GM18858 (cell line): ENCODE data around the gene GNG7.
A peak's percentile ranks its signal among the peaks of the same experiment; 100 is the strongest.
"Not testable (repeated sequence)": the region's sequence is repeated elsewhere in the genome, so short reads cannot be mapped to it uniquely, and the experiment has no call there.

Experiments
- ATAC-seq: cut with Tn5 transposase; IDR thresholded peaks from one replicate; pipeline ENCODE4 v1.9.1; 2021; ENCODE audit not compliant: unreplicated experiment

The GNG7 gene

DNA sequence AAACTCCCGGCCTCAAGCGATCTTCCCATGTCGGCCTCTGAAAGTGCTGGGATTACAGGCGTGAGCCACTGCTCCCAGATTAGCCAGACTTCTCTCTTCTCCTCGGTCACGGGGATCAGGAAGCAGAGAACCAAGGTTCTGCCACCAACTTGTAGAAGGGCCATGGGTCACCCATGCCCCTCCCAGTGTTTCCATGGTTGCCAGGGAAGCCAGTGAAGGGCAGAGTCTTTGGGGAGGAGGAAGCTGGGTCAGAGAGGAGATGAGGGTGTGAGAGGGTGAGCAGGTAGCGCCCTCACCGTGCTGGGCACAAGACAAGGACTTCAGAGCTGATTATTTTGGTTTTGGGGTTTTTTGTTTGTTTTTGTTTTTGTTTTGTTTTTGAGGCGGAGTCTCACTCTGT lies 77.1 kb downstream of the GNG7 start:
- ATAC-seq = no peak

DNA sequence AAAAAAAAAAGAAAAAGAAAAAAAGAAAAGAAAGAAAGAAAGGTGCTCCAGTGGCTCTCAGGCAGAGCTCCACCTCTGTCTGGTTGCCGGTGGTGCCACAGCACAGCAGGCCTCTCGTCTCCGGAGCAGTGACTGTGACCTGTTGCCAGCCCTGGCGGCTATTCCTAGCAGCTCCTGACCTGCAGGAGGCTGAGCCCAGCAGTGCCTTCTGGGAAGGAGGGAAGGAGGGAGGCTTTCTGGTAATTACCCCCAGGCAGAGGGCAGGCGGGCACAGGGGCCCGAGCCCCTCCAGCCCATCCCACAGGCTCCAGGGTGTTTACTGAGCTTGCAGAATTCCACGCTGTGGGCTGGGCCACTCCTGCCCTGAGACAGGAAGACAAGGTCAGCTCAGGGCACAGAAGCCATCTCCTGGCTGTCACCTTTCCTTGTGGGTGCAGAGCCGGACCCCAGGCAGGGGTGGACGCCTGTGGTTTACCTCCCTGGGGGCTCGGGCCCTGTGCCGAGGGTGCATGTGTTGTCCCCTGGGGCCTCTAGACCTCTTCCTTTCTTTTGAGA lies 77.9 kb downstream of the GNG7 start:
- no peak for ATAC-seq

DNA sequence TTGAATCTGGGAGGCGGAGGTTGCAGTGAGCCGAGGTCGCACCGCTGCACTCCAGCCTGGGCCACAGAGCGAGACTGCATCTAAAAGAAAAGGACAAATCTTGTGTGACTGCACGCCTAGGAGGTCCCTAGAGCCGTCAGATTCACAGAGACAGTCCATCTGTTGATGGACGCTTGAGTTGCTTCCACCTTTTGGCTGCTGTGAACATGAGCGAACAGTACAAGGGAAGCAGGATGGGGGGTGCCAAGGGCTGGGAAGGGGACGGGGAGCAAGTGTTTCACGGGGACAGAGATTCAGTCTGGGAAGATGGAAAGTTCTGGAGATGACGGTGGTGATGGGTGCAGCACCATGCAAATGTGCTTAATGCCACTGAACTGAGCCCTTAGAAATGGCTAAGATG lies 78.7 kb downstream of the GNG7 start:
- no peak for ATAC-seq

DNA sequence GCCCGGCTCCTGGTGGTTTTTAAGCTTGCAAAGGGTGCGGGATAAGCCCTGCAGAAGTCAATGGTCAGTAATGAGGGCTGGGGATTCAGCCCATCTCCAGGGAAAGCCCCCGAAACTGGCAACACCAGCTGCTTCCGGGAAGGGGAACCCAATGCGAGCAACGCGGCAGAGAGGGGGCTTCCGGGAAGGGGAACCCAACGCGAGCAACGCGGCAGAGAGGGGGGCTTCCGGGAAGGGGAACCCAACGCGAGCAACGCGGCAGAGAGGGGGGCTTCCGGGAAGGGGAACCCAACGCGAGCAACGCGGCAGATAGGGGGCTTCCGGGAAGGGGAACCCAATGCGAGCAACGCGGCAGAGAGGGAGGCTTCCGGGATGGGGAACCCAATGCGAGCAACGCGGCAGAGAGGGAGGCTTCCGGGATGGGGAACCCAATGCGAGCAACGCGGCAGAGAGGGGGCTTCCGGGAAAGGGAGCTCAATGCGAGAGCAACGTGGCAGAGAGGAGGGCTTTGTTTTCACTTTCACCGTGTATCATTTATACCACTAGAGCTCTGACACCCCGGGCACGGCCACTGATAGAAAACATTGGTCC lies 80.0 kb downstream of the GNG7 start:
- ATAC-seq = not testable (repeated sequence)

DNA sequence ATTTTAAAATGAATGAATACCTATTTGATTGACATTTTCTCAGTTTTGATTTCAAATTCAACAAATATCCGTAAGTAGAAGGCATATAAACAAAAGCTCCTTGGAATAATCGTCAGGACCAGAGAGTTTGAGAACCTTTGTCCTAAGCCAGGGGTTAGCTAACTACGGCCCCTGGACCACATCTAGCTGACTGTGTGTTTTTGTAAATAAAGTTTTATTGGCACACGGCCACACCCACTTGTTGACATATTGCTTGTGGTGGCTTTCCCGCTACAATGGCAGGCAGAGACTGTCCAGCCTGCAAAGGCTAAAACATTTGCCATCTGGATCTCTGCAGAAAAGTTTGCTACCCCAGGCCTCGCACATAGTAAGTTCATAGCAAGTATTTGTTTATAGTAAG lies 83.4 kb downstream of the GNG7 start:
- no peak for ATAC-seq

DNA sequence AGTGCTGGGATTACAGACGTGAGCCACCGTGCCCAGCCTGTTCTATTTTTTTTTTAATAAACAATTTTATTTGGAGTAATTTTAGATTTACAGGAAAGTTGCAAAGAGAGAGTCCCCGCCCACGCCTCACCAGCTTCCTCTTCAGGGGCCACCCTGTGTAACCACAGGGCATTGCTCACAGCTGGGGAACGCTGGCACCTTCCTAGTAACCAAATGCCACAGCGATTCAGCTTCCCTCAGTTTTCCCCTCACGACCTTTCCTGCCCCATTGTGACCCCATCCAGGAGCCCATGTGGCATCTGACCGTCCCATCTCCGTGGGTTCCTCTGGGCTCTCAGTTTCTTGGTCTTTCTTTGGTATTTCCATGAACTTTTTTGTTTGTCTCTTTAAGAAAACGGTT lies 83.9 kb downstream of the GNG7 start:
- no peak for ATAC-seq

DNA sequence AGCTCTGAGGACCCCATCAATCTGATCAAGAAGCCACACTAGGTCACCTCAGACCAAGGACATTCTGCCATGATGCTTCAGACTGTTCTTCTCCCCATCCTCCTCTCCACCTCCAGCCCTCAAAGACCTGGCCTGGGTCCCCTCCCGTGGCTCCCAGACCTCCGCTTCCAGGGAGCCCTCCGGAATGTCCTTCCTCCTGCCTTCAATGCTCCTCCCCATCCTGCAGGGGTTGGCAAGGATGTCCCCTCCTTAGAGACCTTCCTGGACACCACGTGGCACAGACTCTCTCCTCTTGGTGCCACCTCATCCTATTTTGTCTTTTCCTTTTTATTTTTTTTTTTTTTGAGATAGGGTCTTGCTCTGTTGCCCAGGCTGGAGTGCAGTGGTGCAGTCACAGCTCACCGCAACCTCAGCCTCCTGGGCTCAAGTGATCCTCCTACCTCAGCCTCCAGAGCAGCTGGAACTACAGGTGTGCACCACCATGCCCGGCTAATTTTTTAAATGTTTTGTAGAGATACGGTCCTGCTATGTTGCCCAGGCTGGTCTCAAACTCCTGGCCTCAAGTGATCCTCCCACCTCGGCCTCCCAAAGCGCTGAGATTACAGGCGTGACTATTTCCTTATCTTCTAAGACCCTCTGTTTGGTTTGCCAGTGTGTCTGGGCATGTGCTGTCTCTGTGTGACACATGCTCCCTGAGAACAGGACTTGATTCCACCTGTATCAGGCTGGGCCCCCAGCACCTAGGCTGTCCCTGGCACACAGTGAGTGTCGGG lies 84.9 kb downstream of the GNG7 start:
- ATAC-seq = no peak

DNA sequence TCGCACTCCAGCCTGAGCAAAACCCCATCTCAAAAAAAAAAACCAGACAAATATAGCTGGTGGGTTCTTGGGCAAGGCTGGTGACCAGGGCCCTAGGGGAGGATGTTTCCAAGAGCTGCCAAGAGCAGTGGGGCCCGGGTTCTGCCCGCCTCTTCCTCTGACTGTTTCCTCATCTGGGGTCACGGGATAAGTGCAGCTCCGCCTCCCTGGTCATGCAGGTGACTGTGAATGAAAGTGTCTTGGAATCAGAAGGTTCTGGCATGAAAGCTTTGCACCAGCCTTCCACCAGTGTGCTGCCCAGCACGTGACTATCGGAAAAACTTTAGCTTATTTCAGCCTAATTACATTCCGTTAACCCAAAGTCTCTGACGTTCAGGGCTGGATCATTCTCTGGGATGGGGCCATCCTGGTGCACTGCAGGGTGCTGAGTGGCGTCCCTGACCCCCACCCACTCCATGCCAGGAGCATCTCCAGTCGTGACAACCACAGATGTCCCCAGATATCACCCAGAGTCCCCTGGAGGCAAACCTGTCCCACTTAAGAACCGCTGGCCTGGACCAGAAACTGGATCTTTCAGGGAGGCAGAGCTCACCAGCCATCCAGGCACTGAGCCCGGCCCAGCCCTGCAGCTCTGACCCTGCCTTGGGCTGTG lies 85.6 kb downstream of the GNG7 start:
- ATAC-seq = no peak

DNA sequence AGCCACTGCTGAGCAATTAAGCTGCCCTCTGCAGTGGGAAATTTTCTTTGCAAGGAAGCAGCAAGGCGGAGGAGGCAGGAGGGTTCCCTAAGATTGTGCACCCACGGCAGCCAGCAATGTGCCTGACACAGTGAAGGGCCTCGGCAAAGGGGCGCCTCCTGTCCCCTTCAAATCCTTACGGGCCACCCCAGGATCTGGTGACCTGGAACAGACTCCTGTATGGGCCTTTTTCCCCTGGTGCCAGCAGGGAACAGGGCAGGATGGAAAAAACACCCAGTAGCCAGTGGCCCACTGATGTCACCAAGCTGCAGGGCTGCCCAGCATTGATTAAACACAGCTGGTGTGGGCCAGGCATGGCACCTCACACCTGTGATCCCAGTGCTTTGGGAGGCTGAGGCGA lies 86.7 kb downstream of the GNG7 start:
- ATAC-seq = no peak

DNA sequence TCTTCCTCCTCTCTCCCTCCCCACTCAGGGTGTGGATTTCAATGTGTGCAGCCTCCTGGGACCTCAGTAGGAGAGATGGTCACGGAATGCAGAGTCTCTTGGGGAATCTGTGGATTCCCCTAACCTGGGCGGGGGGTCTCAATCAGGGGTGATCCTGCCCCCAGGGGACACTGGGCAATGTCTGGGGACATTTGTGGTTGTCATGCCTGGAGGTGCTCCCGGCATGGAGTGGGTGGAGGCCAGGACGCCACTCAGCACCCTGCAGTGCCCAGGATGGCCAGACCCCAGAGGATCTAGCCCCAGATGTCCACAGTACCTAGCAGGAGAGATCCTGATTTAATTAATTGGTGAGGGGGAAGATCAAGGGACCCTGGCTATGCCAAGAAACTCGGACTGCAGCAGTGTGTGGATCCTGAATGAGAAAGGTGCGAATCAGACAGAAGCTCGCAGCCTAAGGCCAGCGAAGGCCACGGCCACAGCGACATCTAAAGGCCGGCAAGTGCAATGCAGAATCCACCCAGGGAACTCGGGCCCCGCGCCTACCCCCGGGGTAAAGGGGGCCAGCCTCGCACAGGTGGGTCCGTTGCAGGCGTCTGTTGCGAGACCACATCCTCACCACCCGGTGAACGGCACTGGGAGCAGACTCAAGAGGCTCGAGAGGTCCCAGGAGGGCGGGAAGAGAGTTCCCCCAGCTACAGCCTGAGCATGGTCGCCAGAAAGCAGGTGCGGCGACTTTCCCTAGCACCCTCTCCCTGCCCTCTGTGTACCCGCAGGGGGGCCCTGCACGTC lies 88.8 kb downstream of the GNG7 start:
- ATAC-seq = no peak

DNA sequence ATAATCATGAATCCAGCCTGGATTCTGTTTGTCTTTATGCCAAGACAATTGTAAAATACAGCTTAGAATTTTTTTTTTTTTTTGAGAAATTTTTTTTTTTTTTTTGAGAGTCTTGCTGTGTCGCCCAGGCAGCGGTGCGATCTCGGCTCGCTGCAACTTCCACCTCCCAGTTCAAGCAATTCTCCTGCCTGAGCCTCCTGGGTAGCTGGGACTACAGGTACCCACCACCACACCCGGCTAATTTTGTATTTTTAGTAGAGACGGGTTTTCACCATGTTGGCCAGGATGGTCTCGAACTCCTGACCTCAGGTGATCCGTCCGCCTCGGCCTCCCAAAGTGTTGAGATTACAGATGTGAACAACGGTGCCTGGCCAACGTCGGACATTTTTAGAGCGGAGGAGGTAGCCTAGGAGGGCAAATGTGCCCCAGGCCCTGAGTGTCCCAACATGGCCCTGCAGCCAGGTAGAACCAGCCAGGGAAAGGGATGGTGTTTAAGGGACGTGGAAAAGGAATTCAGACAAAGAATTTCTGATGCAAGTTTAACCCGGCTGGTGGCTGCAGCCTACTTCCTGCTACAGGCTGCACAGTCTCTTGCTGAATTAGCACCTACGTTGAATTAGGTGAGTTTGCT lies 89.8 kb downstream of the GNG7 start:
- no peak for ATAC-seq

DNA sequence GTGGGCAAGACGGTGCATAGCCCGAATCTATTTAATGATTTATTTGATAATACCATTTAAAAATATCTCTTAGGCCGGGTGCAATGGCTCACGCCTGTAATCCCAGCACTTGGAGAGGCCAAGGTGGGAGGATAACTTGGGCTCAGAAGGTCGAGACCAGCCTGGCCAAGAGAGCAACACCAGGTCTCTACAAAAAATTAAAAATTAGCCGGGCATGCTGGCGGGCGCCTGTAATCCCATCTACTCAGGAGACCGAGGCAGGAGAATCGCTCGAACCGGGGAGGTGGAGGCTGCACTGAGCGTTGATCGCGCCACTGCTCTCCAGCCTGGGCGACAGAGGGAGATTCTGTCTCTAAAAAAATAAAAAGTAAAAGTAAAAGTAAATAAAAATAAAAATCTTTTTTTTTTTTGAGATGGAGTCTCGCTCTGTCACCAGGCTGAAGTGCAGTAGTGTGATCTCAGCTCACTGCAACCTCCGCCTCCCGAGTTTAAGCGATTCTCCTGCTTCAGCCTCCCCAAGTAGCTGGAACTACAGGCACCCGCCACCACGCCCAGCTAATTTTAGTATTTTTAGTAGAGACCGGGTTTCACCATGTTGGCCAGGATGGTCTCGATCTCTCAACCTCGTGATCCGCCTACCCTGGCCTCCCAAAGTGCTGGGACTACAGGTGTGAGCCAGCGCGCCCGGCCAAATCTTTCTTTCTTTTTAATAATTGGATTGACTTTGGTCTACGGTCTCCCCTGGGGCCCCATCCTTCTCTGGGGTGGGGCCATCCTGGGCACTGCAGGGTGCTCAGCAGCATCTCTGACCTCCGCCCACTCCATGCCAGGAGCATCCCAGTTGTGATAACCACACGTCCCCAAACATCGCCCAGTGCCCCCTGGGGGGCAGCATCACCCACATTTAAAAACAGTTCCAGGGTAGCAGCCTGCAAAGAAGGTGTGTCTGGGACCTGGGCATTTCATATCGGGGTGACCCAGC lies 90.7 kb downstream of the GNG7 start:
- no peak for ATAC-seq

DNA sequence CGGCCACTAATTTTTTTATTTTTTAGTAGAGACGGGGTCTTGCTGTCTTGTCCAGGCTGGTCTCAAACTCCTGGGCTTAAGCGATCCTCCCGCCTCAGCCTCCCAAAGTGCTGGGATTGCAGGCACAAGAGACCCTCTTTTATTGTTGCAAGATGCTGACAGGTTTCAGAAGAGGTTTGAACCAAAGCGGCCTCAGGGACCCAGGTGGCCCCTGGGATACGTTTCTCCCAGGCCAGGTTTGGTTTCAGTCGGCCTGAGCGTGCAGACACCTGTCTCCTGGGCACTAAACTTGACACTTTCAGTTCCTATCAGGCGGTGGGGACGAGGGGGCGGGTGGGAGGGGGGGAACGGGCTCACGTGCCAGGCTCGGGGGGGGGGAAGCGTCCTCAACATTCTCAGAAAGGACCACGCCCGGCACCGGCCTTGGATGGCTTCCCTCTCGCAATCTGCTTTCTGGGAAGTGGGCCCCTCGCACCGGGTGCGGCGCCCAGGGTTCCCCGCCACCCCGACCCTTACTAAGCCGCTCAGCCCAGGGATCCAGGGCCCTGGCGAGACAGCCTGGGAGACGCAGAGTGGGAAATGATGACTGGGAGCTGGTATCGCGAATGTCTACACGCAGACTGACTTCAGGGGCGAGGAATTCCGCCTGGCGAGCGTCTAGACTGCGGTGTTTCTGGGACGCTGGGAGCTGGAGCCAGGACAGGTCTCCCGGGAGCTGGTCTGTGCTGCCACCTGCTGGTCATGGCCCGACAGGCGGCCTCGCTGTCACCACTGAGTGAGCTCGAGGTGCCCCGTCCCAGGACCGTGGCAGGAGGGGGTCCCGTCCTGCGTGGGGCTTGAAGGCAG lies 91.6 kb downstream of the GNG7 start:
- no peak for ATAC-seq

DNA sequence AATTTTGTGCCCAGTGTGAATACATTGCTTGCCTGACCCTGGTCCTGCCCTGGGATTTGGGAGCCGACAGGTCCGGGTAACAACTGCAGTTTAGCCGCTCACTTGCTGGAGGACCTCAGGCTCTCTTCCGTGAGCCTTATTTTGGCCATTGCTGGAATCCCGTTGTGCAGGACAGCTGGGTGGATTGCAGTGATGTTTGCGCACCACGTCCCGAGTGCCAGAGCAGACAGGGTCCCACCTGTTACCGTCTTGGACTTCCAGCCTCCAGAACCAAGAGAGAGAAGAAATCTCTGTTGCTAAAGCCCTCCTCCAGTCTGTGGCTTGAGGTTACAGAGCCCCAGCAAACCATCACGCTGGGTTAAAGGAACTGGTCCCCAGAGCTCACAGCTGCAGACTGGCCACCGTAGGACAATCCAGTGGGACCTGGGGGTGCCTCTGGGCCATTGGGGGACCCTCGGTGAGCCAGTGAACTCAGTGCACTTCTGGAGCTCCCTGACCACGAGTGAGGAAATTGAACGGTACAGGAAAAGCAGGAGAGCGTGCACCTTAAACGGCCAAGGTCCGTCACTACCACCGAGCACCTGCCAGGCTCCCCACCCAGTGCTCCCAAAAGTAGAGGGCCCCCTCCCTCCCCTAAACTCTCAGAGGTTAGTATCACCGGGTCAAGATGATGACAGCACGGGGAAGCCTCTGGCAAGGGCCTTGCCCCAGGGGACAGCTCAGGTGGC lies 92.9 kb downstream of the GNG7 start:
- no peak for ATAC-seq

DNA sequence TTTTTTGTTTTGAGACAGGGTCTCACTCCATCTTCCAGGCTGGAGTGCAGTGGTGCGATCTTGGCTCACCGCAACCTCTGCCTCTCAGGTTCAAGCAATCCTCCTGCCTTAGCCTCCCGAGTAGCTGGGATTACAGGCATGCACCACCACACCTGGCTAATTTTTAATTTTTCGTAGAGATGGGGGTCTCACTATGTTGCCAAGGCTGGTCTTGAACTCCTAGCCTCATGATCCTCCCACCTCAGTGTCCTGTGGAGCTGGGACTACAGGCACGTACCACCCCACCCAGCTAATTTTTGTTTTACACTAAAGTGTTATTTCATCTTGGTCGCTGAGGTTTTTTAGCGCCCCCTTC lies 93.5 kb downstream of the GNG7 start:
- not testable (repeated sequence) for ATAC-seq

DNA sequence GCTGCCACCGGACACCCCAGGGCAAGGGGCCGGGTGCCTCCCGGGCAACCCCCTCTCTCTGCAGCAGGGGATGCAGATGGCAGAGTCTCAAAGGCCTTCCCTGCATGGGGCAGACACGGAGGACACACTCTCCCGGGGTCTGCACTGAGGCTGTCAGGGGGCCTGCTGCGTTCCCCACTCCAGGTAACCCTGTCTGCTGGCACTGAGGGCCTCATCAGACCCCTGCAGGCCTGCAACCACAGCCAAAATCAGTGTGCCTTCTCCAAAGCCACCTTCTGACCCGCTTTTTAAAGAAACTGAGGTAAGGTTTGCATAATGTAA lies 93.9 kb downstream of the GNG7 start:
- no peak for ATAC-seq

DNA sequence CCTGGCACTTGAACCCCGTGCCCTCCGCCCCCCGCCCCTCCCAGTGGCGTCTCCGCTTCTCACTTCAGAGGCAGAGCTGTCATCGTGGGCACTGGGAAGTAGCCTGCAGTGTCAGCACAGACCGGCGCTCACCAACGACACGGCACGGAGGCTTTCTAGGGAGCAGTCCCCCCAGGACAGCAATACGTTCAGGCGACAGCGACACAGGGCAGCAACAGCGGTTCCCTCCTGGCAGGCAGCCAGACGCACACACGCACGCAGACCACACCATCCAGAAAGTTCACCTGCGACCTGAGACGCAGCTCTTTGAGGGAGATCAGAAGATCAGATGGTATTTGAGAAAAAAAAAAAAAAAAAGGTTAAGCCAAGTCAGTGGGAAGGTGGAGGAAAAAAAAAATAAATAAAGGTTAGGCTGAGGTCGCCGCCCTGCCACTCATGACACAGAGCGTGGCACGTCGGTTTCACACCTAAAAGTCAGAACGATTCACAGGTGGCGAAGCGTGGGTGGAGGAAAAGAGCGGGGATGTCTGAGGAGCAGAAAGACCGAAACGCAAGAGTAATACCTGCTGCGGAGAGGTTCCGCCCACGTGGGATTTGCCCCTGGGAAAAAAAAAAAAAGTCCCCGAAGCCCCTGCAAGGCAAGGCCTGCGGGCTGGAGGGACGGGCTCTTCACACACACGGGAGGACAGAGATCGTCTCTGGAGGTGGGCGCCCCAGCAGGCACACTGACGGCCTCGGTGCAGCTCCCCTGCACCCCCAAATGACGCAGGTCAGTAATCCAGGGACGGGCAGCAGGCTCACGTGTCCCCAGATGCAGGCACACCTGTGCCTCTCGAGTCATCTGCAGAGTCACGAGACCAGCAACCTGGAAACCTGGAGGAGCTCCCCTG lies 94.5 kb downstream of the GNG7 start:
- ATAC-seq = peak; percentile 43
